K562 (cell line): ENCODE results near the gene CXCR5. TPM values are rescaled to one million over a fixed set of nuclear protein-coding genes. Genes with fewer than 3 reads are reported as not detected.
A peak's percentile ranks its signal among the peaks of the same experiment; 100 is the strongest.

Source experiments
- ATAC-seq: fragments of 200-7000 bp; cut with Tn5 transposase; 3 replicates; pipeline ENCODE4 v1.9.1; 2020; ENCODE audit warnings: moderate library complexity
- BruUV-seq: library from RNA; stranded (reverse); fragments of 400-500 nt; replicated peaks from 2 replicates; lab custom pipeline; 2021; lab: Mats Ljungman, UMichigan
- CTCF ChIA-PET: fragments of 300-600 bp; formaldehyde crosslinking; extraction: SDS; loops from one replicate; lab custom pipeline; 2021; ENCODE audit warnings: low intra/inter-chr PET ratio; lab: Yijun Ruan, JAX
- POLR2A ChIA-PET: fragments of 300-600, 350-650 bp; sonication (Branson Sonifier 250); formaldehyde crosslinking; extraction: SDS; loops from one replicate; lab custom pipeline; 2021; ENCODE audit warnings: antibody characterized with exemption, inconsistent platforms; lab: Yijun Ruan, JAX
- DNase-seq, 4 experiments: peaks; one replicate each; pipeline versions ENCODE4 v3.0.0 to v3.0.0-alpha.2; 2011 to 2018; ENCODE audit warnings: low spot score in 3 of 4, mixed read lengths in 3 of 4; ENCODE audit errors: extremely low read depth in 1 of 4
- FAIRE-seq: peaks from 2 replicates; lab custom pipeline; 2011; peaks lifted over from hg19 to GRCh38; lab: Jason Lieb, UNC
- H2AFZ ChIP-seq: 2 replicates; pipeline ENCODE4 v1.6.0; 2011; ENCODE audit warnings: low read depth, low read length, control low read depth, inconsistent platforms
- H3K27ac ChIP-seq: fragments of 200-600 bp; 3 replicates; pipeline ENCODE4 v1.8.0; 2011; ENCODE audit warnings: low read depth, mild to moderate bottlenecking, control low read depth, inconsistent platforms, low read length, moderate library complexity, mixed read lengths; ENCODE audit errors: extremely low read depth
- H3K27me3 ChIP-seq, 2 experiments: fragments of 300-600 bp in 1 of 2; 2 replicates in 1 of 2; 3 replicates in 1 of 2; pipeline versions ENCODE4 v1.6.0 to v1.8.0; 2011; ENCODE audit warnings: inconsistent platforms in 2 of 2, low read length in 2 of 2, mild to moderate bottlenecking in 1 of 2, mixed read lengths in 1 of 2, moderate library complexity in 1 of 2; ENCODE audit not compliant: control insufficient read depth in 2 of 2, insufficient read depth in 2 of 2
- H3K36me3 ChIP-seq: fragments of 300-600 bp; 3 replicates; pipeline ENCODE4 v1.8.0; 2011; ENCODE audit warnings: mild to moderate bottlenecking, low read length, inconsistent platforms; ENCODE audit not compliant: control insufficient read depth, insufficient read depth
- H3K4me1 ChIP-seq, 2 experiments: fragments of 200-600 bp in 1 of 2; replicated peaks in 1 of 2; 2 replicates in 1 of 2; 3 replicates in 1 of 2; pipeline versions ENCODE4 v1.5.1 to v1.8.0; 2011; ENCODE audit warnings: inconsistent platforms in 2 of 2, low read length in 2 of 2, mild to moderate bottlenecking in 1 of 2, mixed read lengths in 1 of 2, moderate library complexity in 1 of 2; ENCODE audit not compliant: control insufficient read depth in 2 of 2, insufficient read depth in 2 of 2
- H3K4me2 ChIP-seq: 2 replicates; pipeline ENCODE4 v1.6.1; 2011; ENCODE audit warnings: low read length, control low read depth, inconsistent platforms, mixed read lengths; ENCODE audit not compliant: insufficient read depth
- H3K4me3 ChIP-seq: fragments of 200-600 bp; sonication (generic), shearing (Covaris generic); 2 replicates; pipeline ENCODE4 v1.5.1; 2016; ENCODE audit warnings: control low read depth, inconsistent platforms
- H3K79me2 ChIP-seq: fragments of 200-600 bp; 3 replicates; pipeline ENCODE4 v1.8.0; 2011; ENCODE audit warnings: low read length, inconsistent platforms; ENCODE audit not compliant: control insufficient read depth, insufficient read depth
- H3K9ac ChIP-seq, 2 experiments: 2 replicates each; pipeline versions ENCODE4 v1.6.0 to v1.6.1; 2011; ENCODE audit warnings: low read depth in 2 of 2, low read length in 2 of 2, control low read depth in 1 of 2, inconsistent platforms in 1 of 2, mild to moderate bottlenecking in 1 of 2, mixed read lengths in 1 of 2; ENCODE audit not compliant: insufficient read depth in 1 of 2
- H3K9me1 ChIP-seq: one replicate; pipeline ENCODE4 v1.6.0; 2011; ENCODE audit warnings: inconsistent platforms, mild to moderate bottlenecking, low read length, moderate library complexity; ENCODE audit not compliant: control insufficient read depth, insufficient read depth
- H3K9me3 ChIP-seq: replicated peaks from 2 replicates; pipeline ENCODE4 v1.5.1; 2011; ENCODE audit warnings: low read depth, low read length, inconsistent platforms; ENCODE audit not compliant: control insufficient read depth, insufficient read depth
- H4K20me1 ChIP-seq: replicated peaks from 2 replicates; pipeline ENCODE4 v1.6.1; 2011; ENCODE audit warnings: low read length, inconsistent platforms, mixed read lengths; ENCODE audit not compliant: control insufficient read depth, insufficient read depth
- ADNP ChIP-seq: fragments of 200-800 bp; sonication (Bioruptor generic); IDR thresholded peaks from 2 replicates; pipeline ENCODE4 v1.6.1; 2016; ENCODE audit warnings: missing genetic modification characterization, missing compliant biosample characterization
- ATF7 ChIP-seq: fragments of 450-650 bp; IDR thresholded peaks from 2 replicates; pipeline ENCODE4 v1.7.1; 2014; ENCODE audit warnings: mild to moderate bottlenecking, moderate library complexity
- GABPB1 ChIP-seq: sonication (generic); formaldehyde crosslinking; IDR thresholded peaks from 2 replicates; pipeline ENCODE4 v1.8.0; 2022; ENCODE audit warnings: mild to moderate bottlenecking, missing genetic modification reagents
- KDM5B ChIP-seq: fragments of 200-600 bp; sonication (generic); IDR thresholded peaks from 2 replicates; pipeline ENCODE4 v1.6.1; 2012; ENCODE audit warnings: low read depth, mild to moderate bottlenecking, moderate library complexity, low read length, control low read depth, inconsistent platforms; ENCODE audit not compliant: insufficient replicate concordance
- KLF13 ChIP-seq: fragments of 450-650 bp; IDR thresholded peaks from 2 replicates; pipeline ENCODE4 v1.6.1; 2016; ENCODE audit warnings: missing genetic modification characterization, low read depth, mild to moderate bottlenecking, missing compliant biosample characterization, moderate library complexity, borderline replicate concordance
- MAX ChIP-seq: sonication (generic); formaldehyde crosslinking; IDR thresholded peaks from 2 replicates; pipeline ENCODE4 v1.9.0; 2022; ENCODE audit warnings: mild to moderate bottlenecking, missing genetic modification reagents
- MITF ChIP-seq: IDR thresholded peaks from 2 replicates; pipeline ENCODE4 v1.6.1; 2014; ENCODE audit warnings: antibody characterized with exemption
- NCOA1 ChIP-seq: fragments of 450-650 bp; IDR thresholded peaks from 2 replicates; pipeline ENCODE4 v1.6.1; 2016; ENCODE audit warnings: low read depth
- NRF1 ChIP-seq, 2 experiments: fragments of 450-650 bp; IDR thresholded peaks in 1 of 2; conservative IDR thresholded peaks in 1 of 2; 2 replicates each; pipeline ENCODE4 v1.6.1; 2014; ENCODE audit warnings: mild to moderate bottlenecking in 2 of 2
- POLR2G ChIP-seq: fragments of 200-400 bp; formaldehyde crosslinking; IDR thresholded peaks from 2 replicates; pipeline ENCODE4 v1.6.1; 2017; ENCODE audit warnings: low read depth, mild to moderate bottlenecking, antibody characterized with exemption, low read length, moderate library complexity
- PRPF4 ChIP-seq: fragments of 200-400 bp; formaldehyde crosslinking; IDR thresholded peaks from one replicate; pipeline ENCODE4 v1.6.1; 2017; ENCODE audit warnings: low read length, low read depth, mild to moderate bottlenecking; ENCODE audit not compliant: insufficient read depth, poor library complexity, severe bottlenecking
- SMARCB1 ChIP-seq: IDR thresholded peaks from 2 replicates; pipeline ENCODE4 v1.6.1; 2011; ENCODE audit warnings: improper control_type of control experiment, low read depth; ENCODE audit not compliant: insufficient read length
- SMARCE1 ChIP-seq: fragments of 450-650 bp; IDR thresholded peaks from 2 replicates; pipeline ENCODE4 v1.7.1; 2016; ENCODE audit warnings: mild to moderate bottlenecking
- TRIM24 ChIP-seq, 2 experiments: fragments of 450-650 bp; IDR thresholded peaks; 2 replicates each; pipeline ENCODE4 v1.6.1; 2016
- TSHZ1 ChIP-seq: fragments of 250-450 bp; sonication (Bioruptor Pico); IDR thresholded peaks from 2 replicates; pipeline ENCODE4 v1.4.0; 2020; ENCODE audit warnings: mild to moderate bottlenecking, moderate library complexity
- whole genome bisulfite sequencing: fragments of 100-300 bp; shearing (Covaris generic); methylation state at CpG from one replicate; pipeline ENCODE4 v1.1.6; 2016; ENCODE audit warnings: low coverage, mixed read lengths; ENCODE audit not compliant: insufficient coverage; ENCODE audit errors: missing lambda C conversion rate; 5-methylcytosine and 5-hydroxymethylcytosine counted together
- in situ Hi-C: fragments of 300-500 bp; cut with MboI; formaldehyde crosslinking; loops from 4 replicates; pipeline ENCODE4 v1.15.0; 2018; ENCODE audit warnings: inconsistent platforms, mixed read lengths
- intact Hi-C: fragments of 100-400 bp; cut with micrococcal nuclease; formaldehyde crosslinking; loops from 2 replicates; pipeline ENCODE4 v1.14.2; 2022
- polyA plus RNA-seq, 8 experiments: library from polyadenylated mRNA; depleted of rRNA in 4 of 8; stranded (reverse) in 5 of 8; unstranded in 3 of 8; fragments of >200 nt; fragmentation: Nextera tagmentation in 2 of 8; fragmentation: Illumina TruSeq in 1 of 8; extraction: Ambion mirVana in 2 of 8; extraction: Trizol in 1 of 8; gene quantifications; 2 replicates each; pipeline versions ENCODE4 v1.2.1 to v1.2.3, GENCODE V29; 2011 to 2014; ENCODE audit warnings: inconsistent platforms in 1 of 8, missing spikeins in 1 of 8
- total RNA-seq, 7 experiments: library from RNA; depleted of rRNA in 6 of 7; stranded (reverse); fragments of >200 nt in 6 of 7; fragmentation: Illumina TruSeq in 2 of 7; extraction: Trizol in 2 of 7; gene quantifications; 2 replicates each; pipeline versions ENCODE4 v1.2.1 to v1.2.3, GENCODE V29; 2011 to 2021; ENCODE audit warnings: low replicate concordance in 1 of 7

The CXCR5 gene
- total and polyA plus RNA-seq, 9 of the 15 experiments (the other 6 are each of a cell fraction or from before 2014, with no cell fraction given), result 0.03 to 0.06 TPM; not detected in 7

GRCh38 chr11:118910309-118911112 is 26.8 kb downstream of the CXCR5 start:
- POLR2A ChIA-PET, result interaction anchor here (0.6 to 4.5 kb wide), 7 partner anchors 13 to 413 kb away, joined by 3 to 16 read pairs (median 4); partner anchors contain the start of gene VPS11
- FAIRE-seq (no peak), DNase-seq (peak; percentile 80 to 82 (median 81)), ATAC-seq (peak; percentile 48)
- peaks cover 35 to 72% of the 10 kb centered on the region in 2 experiments for H3K4me1 ChIP-seq
- H3K36me3 ChIP-seq, result peaks cover 22% of the 10 kb centered on the region; the same call in 2 of the 3 replicates
- H3K9me3 ChIP-seq, result no peaks in the 10 kb centered on the region; the same call in 1 of the 2 replicates
- H3K27me3 ChIP-seq, result no peaks in the 10 kb centered on the region; a peak in 1 of 5 replicates
- peak overlapping the region; percentile 74 for H2AFZ ChIP-seq
- WGBS, result 11% methylated on average over 28 of the region's 67 CpGs
- in situ Hi-C loops, result no loop called here
- no TSS peak for BruUV-seq
- H3K79me2 ChIP-seq, result peaks cover 32% of the 10 kb centered on the region
- peak overlapping the region; percentile 31 for H3K4me3 ChIP-seq
- CTCF ChIA-PET, result interaction anchor here (0.7 kb wide), 1 partner anchor 16 kb away, joined by 3 read pairs; no protein-coding TSS in a partner anchor
- peak overlapping the region; percentile 72 for H3K4me2 ChIP-seq
- peak overlapping the region; percentile 87 to 90 for H3K9ac ChIP-seq
- H3K9me1 ChIP-seq, result peaks cover 5% of the 10 kb centered on the region
- no peaks in the 10 kb centered on the region for H4K20me1 ChIP-seq
- intact Hi-C loops, result loop anchor here (5.0 kb wide), 2 partner anchors 192 to 407 kb away; partner anchors contain the start of genes DPAGT1 and MCAM
- peak overlapping the region; percentile 87 for H3K27ac ChIP-seq
- TF ChIP-seq NRF1 (conservative IDR thresholded peaks at IDR 0.05 in 1 of 2, IDR thresholded peaks at IDR 0.05 in 1 of 2) (peak; percentile 44 to 61; a peak in 3 of 4 replicates), ADNP (tag) (peak; percentile 99), ATF7 (0 out of 2 replicates have a peak, but pooled peaks have one; percentile 12), POLR2G (peak; percentile 77), NCOA1 (peak; percentile 35; the same call in 1 of the 2 replicates), MAX (CRISPR knock-in tag) (peak; percentile 88), TRIM24 (IDR thresholded peaks at IDR 0.05) (peak in 1 of 2 experiments; percentile 11; a peak in 1 of 4 replicates), PRPF4 (peak; percentile 39), KDM5B (peak; percentile 34), KLF13 (tag) (peak; percentile 64; the same call in 1 of the 2 replicates), TSHZ1 (CRISPR knock-in tag) (no peak), SMARCB1 (no peak), GABPB1 (CRISPR knock-in tag) (peak; percentile 45; the same call in 1 of the 2 replicates), MITF (no peak), SMARCE1 (0 out of 2 replicates have a peak, but pooled peaks have one; percentile 15)
